A172 (cell line): ENCODE data around the gene PNKD. TPM values are rescaled to one million over a fixed set of nuclear protein-coding genes. Genes with fewer than 3 reads are reported as not detected.

Experiments
- DNase-seq: peaks from one replicate; pipeline ENCODE4 v3.0.0-alpha.2; 2015; ENCODE audit warnings: low spot score
- total RNA-seq: library from RNA; depleted of rRNA; stranded (reverse); fragments of >200 nt; shearing (Covaris generic); gene quantifications from 2 replicates; pipeline ENCODE4 v1.2.3, GENCODE V29; 2014

PNKD gene
- total RNA-seq, 1 experiment from 2014 or later: 78.6 TPM

- DNase-seq: peak; percentile 18
Observed at GRCh38 chr2:218257390-218257981, 12.8 kb upstream of the PNKD start.

- no peak for DNase-seq
Observed at GRCh38 chr2:218259099-218259961, 11.0 kb upstream of the PNKD start.

GRCh38 chr2:218260166-218260565, 10.2 kb upstream of the PNKD start:
- DNase-seq: no peak

- DNase-seq: no peak
Observed at GRCh38 chr2:218260742-218261422, 9.4 kb upstream of the PNKD start, which contains the start of gene GPBAR1. Gene GPBAR1, plus strand, starts transcription at chr2:218261015. Its CDS starts 1,710 bp downstream, at chr2:218262725.

- no peak for DNase-seq
Observed at GRCh38 chr2:218261423-218262236, 8.7 kb upstream of the PNKD start.

- DNase-seq: no peak
Observed at GRCh38 chr2:218262237-218262600, 8.1 kb upstream of the PNKD start.

GRCh38 chr2:218262631-218263586, 7.4 kb upstream of the PNKD start:
- DNase-seq: no peak

GRCh38 chr2:218263817-218264641, 6.3 kb upstream of the PNKD start:
- DNase-seq: no peak

- no peak for DNase-seq
Observed at GRCh38 chr2:218264773-218265561, 5.4 kb upstream of the PNKD start.

- no peak for DNase-seq
Observed at GRCh38 chr2:218265626-218266025, 4.7 kb upstream of the PNKD start.

- DNase-seq: no peak
Observed at GRCh38 chr2:218266316-218266979, 3.9 kb upstream of the PNKD start.

- DNase-seq: no peak
Observed at GRCh38 chr2:218267259-218267658, 3.1 kb upstream of the PNKD start.

- no peak for DNase-seq
Observed at GRCh38 chr2:218270721-218271486, 585 bp downstream of the PNKD start.

GRCh38 chr2:218271487-218271797, 1.1 kb downstream of the PNKD start:
- DNase-seq: no peak

- no peak for DNase-seq
Observed at GRCh38 chr2:218271865-218272530, 1.7 kb downstream of the PNKD start.

GRCh38 chr2:218272531-218273212, 2.4 kb downstream of the PNKD start:
- DNase-seq: peak; percentile 95
